Lower leg skin (tissue), 4 donors: Measurements from ENCODE around the gene EDN3. TPM values are rescaled to one million over a fixed set of nuclear protein-coding genes. Genes with fewer than 3 reads are reported as not detected.
"Not testable (repeated sequence)": the region's sequence is repeated elsewhere in the genome, so short reads cannot be mapped to it uniquely, and the experiment has no call there.

Experiments
- DNase-seq, 2 donors: peaks; one replicate each; pipeline ENCODE4 v3.0.0-alpha.2; 2019; ENCODE audit warnings: low spot score in 2 of 2
- H3K4me3 ChIP-seq: fragments of 200-600 bp; sonication (generic); 2 replicates; pipeline ENCODE4 v1.5.1; 2017; ENCODE audit warnings: mild to moderate bottlenecking, low read depth; ENCODE audit not compliant: poor library complexity, severe bottlenecking
- CTCF ChIP-seq, 3 donors: fragments of 450-650 bp; IDR thresholded peaks; one replicate each; pipeline ENCODE4 v1.5.1; 2016; ENCODE audit warnings: antibody characterized with exemption in 3 of 3, mild to moderate bottlenecking in 3 of 3, moderate library complexity in 2 of 3
- POLR2A ChIP-seq, 2 donors: fragments of 450-650 bp; IDR thresholded peaks; one replicate each; pipeline ENCODE4 v1.6.1; 2016 to 2017; ENCODE audit warnings: antibody characterized with exemption in 2 of 2, mild to moderate bottlenecking in 1 of 2, moderate library complexity in 1 of 2
- WGBS, 2 donors: methylation state at CpG; one replicate each; pipeline ENCODE4 v1.1.5; 2018; 5-methylcytosine and 5-hydroxymethylcytosine counted together
- intact Hi-C: fragments of 100-400 bp; cut with DNase I; formaldehyde crosslinking; loops from one replicate; pipeline ENCODE4 v1.15.0; 2023; ENCODE audit warnings: low total_unique reads
- total RNA-seq, 4 donors: library from RNA; depleted of rRNA; stranded (reverse); fragments of >200 nt; gene quantifications; one replicate each; pipeline ENCODE4 v1.1.0, GENCODE V29; 2016

The EDN3 gene
- total RNA-seq, 4 donors from 2014 or later, result 0.38 to 11.9 (median 1.0) TPM

DNA sequence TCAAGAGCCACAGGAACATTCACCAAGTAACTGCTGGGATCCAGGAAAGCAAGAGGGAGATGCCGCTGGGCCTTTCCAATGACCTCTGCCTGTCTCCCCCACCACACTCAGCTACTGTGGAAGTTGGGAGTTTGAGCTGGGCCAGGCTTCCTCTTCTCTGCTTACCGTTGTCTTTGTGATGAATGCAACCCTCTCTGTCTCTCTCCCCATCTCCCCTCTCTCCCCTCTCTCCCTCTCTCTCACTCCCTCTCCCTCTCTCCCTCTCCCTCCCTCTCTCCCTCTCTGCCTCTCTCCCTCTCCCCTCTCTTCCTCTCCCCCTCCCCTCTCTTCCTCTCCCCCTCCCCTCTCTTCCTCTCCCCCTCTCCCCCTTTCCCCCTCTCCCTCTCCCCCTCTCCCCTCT lies 54.8 kb downstream of the EDN3 start:
- intact Hi-C loops, result no loop called here
- H3K4me3 ChIP-seq, result no peak overlapping the region
- no peak for DNase-seq
- 76 to 87% methylated on average over 2 of the region's 2 CpGs for WGBS, 2 donors
- no peak for TF ChIP-seq POLR2A (IDR thresholded peaks at IDR 0.05)
- no peak for TF ChIP-seq CTCF (IDR thresholded peaks at IDR 0.05)

DNA sequence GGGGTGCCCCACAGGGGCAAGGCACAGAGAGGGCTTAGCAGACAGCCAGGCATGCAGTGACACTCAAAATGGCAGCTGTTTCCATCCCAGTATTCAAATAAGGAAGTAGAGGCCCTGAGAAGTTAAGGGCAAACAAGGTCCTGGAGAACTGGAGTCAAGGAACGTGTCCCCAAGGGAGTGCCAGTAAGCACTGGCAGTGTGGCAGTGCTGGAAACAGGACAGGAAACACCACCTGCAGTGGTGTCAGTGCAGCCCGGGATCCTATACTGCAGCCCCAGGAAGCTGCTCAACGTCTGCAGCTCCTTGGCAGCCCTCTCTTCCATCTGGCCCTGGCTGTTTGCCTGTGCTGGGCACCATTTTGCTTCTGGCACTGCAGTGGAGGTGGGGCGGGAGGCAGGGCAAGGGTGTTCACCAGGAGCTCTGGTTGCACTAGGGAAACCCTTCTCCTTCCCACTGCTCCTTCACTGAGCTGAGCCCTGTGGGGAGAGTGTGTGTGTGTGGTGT lies 56.3 kb downstream of the EDN3 start:
- intact Hi-C loops, result no loop called here
- no peak overlapping the region for H3K4me3 ChIP-seq
- TF ChIP-seq CTCF (IDR thresholded peaks at IDR 0.05) (no peak), POLR2A (IDR thresholded peaks at IDR 0.05) (no peak)
- 38 to 49% methylated on average over 4 of the region's 4 CpGs for WGBS, 2 donors
- DNase-seq, result no peak

- H3K4me3 ChIP-seq, DNase-seq, intact Hi-C loops: not testable (repeated sequence)
- 71 to 88% methylated on average over 1 of the region's 9 CpGs for WGBS, 2 donors
Measured at GRCh38 chr20:59358793-59359192, 58.4 kb downstream of the EDN3 start.

DNA sequence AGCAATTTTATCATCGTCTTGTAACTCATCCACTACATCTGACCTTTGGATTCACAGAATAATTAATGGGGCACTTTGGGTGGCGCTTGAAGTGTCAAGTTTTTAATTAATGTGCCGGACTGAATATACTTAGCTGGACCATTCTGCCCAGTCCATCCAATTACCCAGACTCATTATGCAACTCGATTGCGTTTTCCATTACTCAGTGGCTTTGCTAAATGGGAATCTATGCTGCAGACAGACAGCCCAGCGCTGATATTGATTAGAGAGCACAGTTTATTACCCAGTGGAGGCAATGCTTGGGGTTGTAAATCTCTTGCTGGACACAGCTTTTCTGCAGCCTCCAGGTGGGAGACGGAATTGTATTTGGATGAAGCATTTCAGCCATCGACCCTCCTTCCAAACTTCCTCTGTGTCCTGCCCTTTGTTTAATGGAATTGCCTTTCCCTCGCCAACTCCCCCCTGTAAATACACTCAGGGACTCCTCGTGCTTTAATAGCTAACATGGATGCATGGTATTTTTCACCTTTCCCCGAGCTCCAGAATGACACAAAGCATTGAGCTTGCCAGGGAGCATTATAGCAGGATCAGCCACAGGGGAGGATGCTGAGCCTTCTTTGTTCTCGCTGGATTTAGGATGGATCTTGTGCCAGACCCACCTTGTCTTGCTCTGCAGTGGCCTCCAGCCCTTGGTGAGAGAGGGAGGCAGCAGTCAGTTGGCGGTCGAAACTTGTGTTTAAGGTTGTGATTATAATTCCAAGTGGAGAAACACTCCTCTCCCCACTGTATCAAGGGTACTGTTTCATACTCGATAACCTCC lies 59.7 kb downstream of the EDN3 start:
- TF ChIP-seq CTCF (IDR thresholded peaks at IDR 0.05), result no peak
- TF ChIP-seq POLR2A (IDR thresholded peaks at IDR 0.05), result no peak
- WGBS, 2 donors, result 75 to 83% methylated on average over 15 of the region's 15 CpGs
- intact Hi-C loops, result no loop called here
- no peak for DNase-seq
- H3K4me3 ChIP-seq, result no peak overlapping the region

DNA sequence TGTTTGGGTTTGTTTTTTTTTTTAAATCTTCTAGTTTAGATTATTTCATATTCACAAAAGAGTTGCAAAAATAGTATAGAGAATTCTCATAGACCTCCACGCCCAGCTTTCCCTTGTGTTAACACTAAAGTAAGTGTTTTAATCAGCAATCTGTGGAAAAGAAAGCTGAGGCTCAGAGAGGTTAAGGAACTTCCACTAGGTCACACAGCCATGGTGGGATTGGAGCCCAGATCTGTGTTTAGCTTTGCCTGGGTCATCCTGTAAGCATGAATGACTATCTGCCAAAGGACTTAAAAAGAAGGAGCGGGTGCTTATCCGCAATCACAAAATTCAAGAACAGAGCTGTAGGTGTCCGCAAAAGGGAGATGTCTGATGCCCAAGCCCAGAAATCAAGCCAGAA lies 60.5 kb downstream of the EDN3 start:
- H3K4me3 ChIP-seq, result no peak overlapping the region
- DNase-seq, result no peak
- intact Hi-C loops, result no loop called here
- no peak for TF ChIP-seq CTCF (IDR thresholded peaks at IDR 0.05)
- 84 to 89% methylated on average over 4 of the region's 4 CpGs for WGBS, 2 donors

GRCh38 chr20:59361411-59361810 lies 61.0 kb downstream of the EDN3 start:
- DNase-seq, result no peak
- no peak overlapping the region for H3K4me3 ChIP-seq
- intact Hi-C loops, result no loop called here
- TF ChIP-seq POLR2A (IDR thresholded peaks at IDR 0.05), result no peak
- TF ChIP-seq CTCF (IDR thresholded peaks at IDR 0.05), result no peak
- 74 to 79% methylated on average over 5 of the region's 5 CpGs for WGBS, 2 donors
